ENCODE results near the gene VMP1.
"Not testable (repeated sequence)": the region's sequence is repeated elsewhere in the genome, so short reads cannot be mapped to it uniquely, and the experiment has no call there.

The VMP1 gene

DNA sequence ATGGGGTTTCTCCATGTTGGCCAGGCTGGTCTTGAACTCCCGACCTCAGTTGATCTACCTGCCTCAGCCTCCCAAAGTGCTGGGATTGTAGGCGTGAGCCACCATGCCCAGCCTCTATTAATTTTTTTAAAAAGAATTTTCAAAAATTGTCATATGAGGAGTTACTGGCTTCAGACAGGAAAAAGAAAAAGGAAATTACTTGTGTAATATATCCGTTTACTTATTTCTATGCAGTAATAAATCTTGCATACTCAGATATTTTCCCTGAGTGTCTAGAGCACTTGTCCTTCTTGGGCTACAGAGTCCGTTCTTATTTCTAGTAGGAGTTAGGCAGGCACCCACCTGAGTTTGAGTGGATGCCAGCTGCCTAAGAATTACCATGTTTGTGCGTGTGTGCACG lies 85.8 kb downstream of the VMP1 start:
- H3K4me3 ChIP-seq (replicated peaks; ENCODE audit: low read depth, low read length): no peak overlapping the region
- TF ChIP-seq, protein P1, sequence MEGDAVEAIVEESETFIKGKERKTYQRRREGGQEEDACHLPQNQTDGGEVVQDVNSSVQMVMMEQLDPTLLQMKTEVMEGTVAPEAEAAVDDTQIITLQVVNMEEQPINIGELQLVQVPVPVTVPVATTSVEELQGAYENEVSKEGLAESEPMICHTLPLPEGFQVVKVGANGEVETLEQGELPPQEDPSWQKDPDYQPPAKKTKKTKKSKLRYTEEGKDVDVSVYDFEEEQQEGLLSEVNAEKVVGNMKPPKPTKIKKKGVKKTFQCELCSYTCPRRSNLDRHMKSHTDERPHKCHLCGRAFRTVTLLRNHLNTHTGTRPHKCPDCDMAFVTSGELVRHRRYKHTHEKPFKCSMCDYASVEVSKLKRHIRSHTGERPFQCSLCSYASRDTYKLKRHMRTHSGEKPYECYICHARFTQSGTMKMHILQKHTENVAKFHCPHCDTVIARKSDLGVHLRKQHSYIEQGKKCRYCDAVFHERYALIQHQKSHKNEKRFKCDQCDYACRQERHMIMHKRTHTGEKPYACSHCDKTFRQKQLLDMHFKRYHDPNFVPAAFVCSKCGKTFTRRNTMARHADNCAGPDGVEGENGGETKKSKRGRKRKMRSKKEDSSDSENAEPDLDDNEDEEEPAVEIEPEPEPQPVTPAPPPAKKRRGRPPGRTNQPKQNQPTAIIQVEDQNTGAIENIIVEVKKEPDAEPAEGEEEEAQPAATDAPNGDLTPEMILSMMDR (IDR thresholded peaks at IDR 0.05; ENCODE audit: low read length, missing control alignments): no peak
- no peak for DNase-seq (ENCODE audit: low read depth)

DNA sequence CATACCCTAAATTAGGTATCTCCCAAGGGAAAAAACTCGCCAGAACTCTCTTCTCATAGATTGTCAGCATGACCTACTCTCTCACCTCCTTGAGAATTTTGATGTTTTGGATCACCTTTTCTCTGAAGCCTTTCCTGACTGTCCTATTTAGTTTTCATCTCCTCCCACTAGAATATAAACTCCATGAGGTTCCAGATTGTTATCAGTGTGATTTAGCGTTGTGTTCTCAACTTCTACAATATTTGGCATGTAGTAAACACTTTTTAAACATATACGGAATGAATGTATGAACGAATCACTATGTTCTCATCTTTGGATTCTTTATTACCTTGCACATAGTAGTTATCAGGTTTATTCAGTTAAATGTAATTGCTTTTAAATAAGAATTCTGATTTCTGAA lies 88.7 kb downstream of the VMP1 start:
- no peak overlapping the region for H3K4me3 ChIP-seq (replicated peaks; ENCODE audit: low read depth, low read length)
- DNase-seq (ENCODE audit: low read depth): no peak
- TF ChIP-seq, protein P1 (IDR thresholded peaks at IDR 0.05; ENCODE audit: low read length, missing control alignments): no peak

DNA sequence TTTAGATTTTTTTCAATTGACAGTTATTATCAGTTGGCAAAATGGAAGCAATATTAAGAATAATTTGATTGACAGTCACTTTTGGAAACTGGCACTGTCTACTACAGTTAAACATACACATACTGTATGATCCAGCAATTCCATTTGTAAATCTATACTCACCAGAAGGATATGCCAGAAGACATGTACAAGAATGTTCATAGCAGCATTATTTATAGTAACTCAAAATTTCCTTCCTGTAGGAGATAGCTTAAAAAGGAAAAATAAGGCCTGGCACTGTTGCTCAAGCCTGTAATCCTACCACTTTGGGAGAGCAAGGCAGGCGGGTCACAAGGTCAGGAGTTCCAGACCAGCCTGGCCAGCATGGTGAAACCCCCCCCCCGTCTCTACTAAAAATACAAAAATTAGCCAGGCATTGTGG lies 89.3 kb downstream of the VMP1 start:
- no peak overlapping the region for H3K4me3 ChIP-seq (replicated peaks; ENCODE audit: low read depth, low read length)
- peak; percentile 45 for DNase-seq (ENCODE audit: low read depth)
- TF ChIP-seq, protein P1 (IDR thresholded peaks at IDR 0.05; ENCODE audit: low read length, missing control alignments): no peak

DNA sequence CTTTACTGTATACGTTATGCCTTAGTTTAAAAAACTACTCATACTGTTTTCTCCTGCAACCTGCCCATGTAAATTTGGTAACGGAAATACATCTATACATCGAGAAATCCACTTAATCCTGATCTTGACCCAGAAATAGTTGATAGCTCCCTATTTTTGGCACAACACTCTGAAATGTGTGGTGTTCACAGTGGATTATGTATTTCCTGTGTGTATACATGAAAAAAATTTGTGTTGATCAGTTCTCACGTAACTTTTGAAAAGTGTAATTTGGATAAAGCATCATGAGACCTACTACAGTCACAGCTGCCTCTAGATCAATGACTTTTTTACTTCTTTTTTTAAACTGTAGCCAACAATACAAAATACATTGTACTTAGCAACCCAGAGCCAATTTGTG lies 90.7 kb downstream of the VMP1 start:
- TF ChIP-seq, protein P1 (IDR thresholded peaks at IDR 0.05; ENCODE audit: low read length, missing control alignments): no peak
- H3K4me3 ChIP-seq (replicated peaks; ENCODE audit: low read depth, low read length): no peak overlapping the region
- DNase-seq (ENCODE audit: low read depth): no peak

DNA sequence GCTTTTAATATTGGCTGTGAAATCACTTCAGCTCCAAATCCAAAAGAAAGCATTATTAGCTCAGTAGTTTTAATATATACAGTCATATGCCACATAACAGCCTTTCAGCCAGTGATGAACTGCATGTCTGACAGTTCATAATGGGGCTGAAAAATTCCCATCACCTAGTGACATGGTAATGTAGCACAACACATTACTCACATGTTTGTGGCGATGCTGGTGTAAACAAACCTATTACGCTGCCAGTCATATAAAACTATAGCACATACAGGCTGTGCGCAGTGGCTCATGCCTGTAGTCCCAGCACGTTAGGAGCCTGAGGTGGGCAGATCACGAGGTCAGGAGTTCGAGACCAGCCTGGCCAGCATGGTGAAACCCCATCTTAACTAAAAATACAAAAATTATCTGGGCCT lies 93.1 kb downstream of the VMP1 start:
- H3K4me3 ChIP-seq (replicated peaks; ENCODE audit: low read depth, low read length): no peak overlapping the region
- TF ChIP-seq, protein P1 (IDR thresholded peaks at IDR 0.05; ENCODE audit: low read length, missing control alignments): no peak
- DNase-seq (ENCODE audit: low read depth): no peak

DNA sequence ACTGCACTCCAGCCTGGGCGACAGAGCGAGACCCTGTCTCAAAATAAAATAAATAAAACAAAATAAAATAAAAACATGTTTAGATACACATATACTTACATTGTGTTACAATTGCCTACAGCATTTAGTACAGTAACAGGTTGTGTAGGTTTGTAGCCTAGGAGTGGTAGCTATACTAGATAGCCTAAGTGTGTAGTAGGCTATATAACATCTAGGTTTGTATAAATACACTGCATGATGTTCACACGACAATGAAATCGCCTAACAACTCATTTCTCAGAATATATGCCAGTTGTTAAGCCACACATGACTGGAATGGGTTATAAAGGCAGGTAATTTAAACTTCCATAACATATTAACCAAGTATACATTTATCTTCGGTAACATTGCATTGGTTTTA lies 94.7 kb downstream of the VMP1 start:
- H3K4me3 ChIP-seq (replicated peaks; ENCODE audit: low read depth, low read length): no peak overlapping the region
- TF ChIP-seq, protein P1 (IDR thresholded peaks at IDR 0.05; ENCODE audit: low read length, missing control alignments): no peak
- no peak for DNase-seq (ENCODE audit: low read depth)

DNA sequence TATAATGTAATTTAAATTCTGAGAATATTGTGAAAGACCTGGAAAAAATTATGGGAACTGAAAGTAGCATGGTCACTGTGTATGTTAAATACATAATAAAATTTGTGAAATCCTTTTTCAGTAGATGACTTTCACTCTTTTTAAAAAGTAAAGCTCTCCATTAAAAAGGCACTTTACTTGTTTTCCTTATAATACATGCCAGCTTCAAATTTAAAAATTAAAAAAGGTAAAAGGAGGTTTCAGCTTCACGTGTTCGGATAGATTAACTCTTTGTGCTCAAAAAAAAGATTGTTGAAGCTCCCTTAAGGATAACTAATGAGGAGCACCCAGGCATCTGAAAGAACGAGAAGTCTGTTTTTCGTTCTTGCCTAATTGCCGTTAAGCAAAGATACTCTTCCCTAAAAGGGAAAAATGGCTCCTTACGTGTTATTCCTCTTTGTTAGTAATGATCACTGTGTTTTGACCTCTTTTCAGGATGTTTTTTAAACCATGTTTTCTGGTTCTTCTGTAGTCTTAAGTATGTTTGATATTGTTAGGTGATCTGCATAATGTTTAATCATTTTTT lies 97.5 kb downstream of the VMP1 start:
- TF ChIP-seq, protein P1 (IDR thresholded peaks at IDR 0.05; ENCODE audit: low read length, missing control alignments): no peak
- peak overlapping the region; percentile 13 for H3K4me3 ChIP-seq (replicated peaks; ENCODE audit: low read depth, low read length)
- DNase-seq (ENCODE audit: low read depth): peak; percentile 52

DNA sequence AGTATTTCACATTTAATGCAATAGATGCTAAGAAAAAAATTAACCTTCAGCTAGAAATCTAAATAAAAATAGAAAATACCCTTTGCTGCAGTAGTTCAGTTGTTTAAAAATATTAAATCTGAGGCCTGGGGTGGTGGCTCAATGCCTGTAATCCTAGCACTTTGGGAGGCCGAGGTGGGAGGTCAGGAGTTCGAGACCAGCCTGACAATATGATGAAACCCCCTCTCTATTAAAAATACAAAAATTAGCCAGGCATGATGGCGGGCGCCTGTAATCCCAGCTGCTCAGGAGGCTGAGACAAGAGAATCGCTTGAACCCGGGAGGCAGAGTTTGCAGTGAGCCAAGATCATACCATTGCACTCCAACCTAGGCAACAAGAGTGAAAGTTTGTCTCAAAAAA lies 98.9 kb downstream of the VMP1 start:
- not testable (repeated sequence) for DNase-seq (ENCODE audit: low read depth); H3K4me3 ChIP-seq (replicated peaks; ENCODE audit: low read depth, low read length)
